ENCODE results near the gene KRTAP4-9. TPM values are rescaled to one million over a fixed set of nuclear protein-coding genes. Genes with fewer than 3 reads are reported as not detected.

Gene KRTAP4-9
- total RNA-seq, 1 experiment from 2014 or later = not detected

- POLR2A ChIA-PET = interaction anchor here (1.1 to 1.9 kb wide), 2 partner anchors 11 to 51 kb away, joined by 8 to 10 read pairs; partner anchors contain the start of gene KRTAP3-1
- peak within 1 kb of the TSS; percentile 22; the same call in 1 of the 2 replicates for H3K4me3 ChIP-seq (ENCODE audit: low read depth, low read length)
- Mint-ChIP-seq H3K4me1 (ENCODE audit: low read depth, unreplicated experiment) (peaks cover 45% of the 10 kb centered on the region), H3K9me3 (ENCODE audit: unreplicated experiment) (peaks cover 14% of the 10 kb centered on the region), H3K36me3 (ENCODE audit: insufficient read depth, unreplicated experiment) (peaks cover 13% of the 10 kb centered on the region), H3K27ac (ENCODE audit: unreplicated experiment) (peak within 1 kb of the TSS; percentile 76), H3K27me3 (ENCODE audit: insufficient read depth, unreplicated experiment) (no peaks in the 10 kb centered on the region), H3K4me3 (ENCODE audit: unreplicated experiment) (peak within 1 kb of the TSS; percentile 68)
- no peaks in the 10 kb centered on the region for H3K27me3 ChIP-seq (replicated peaks; ENCODE audit: control insufficient read depth, insufficient read depth, low read length)
- intact Hi-C loops (cut with micrococcal nuclease; ENCODE audit: unreplicated experiment) = loop anchor here (10.0 kb wide), 2 partner anchors 225 to 265 kb away; no protein-coding TSS in a partner anchor
- CTCF ChIA-PET = interaction anchor here (1.0 kb wide), 2 partner anchors 11 to 256 kb away, joined by 3 to 4 read pairs; no protein-coding TSS in a partner anchor
- peaks cover 5% of the 10 kb centered on the region; the same call in 1 of the 2 replicates for H3K9me3 ChIP-seq
- H3K36me3 ChIP-seq (ENCODE audit: control insufficient read depth, insufficient read depth, low read length) = no peaks in the 10 kb centered on the region
- DNase-seq = peak in 1 of 2 experiments; percentile 24
- H3K4me1 ChIP-seq = peaks cover 49% of the 10 kb centered on the region
- TF ChIP-seq CTCF (IDR thresholded peaks at IDR 0.05; ENCODE audit: insufficient read depth in 1 of 2, low read depth in 1 of 2, low read length in 1 of 2, severe bottlenecking in 1 of 2, unreplicated experiment in 1 of 2) = no peak
- no TSS peak for BruUV-seq (replicated peaks)
Measured at GRCh38 chr17:41060052-41060604, 45.1 kb upstream of the KRTAP4-9 start, which contains the start of gene KRTAP2-3. Gene KRTAP2-3 (minus strand): TSS chr17:41060114. CDS start chr17:41060050, 64 bp downstream.

- peaks cover 13% of the 10 kb centered on the region for H3K36me3 Mint-ChIP-seq (ENCODE audit: insufficient read depth, unreplicated experiment)
- no peak for DNase-seq
- TF ChIP-seq CTCF (IDR thresholded peaks at IDR 0.05; ENCODE audit: insufficient read depth in 1 of 2, low read depth in 1 of 2, low read length in 1 of 2, severe bottlenecking in 1 of 2, unreplicated experiment in 1 of 2) = no peak
- H3K27me3 Mint-ChIP-seq (ENCODE audit: insufficient read depth, unreplicated experiment) = no peaks in the 10 kb centered on the region
- Histone ChIP-seq H3K36me3 (ENCODE audit: control insufficient read depth, insufficient read depth, low read length) (no peaks in the 10 kb centered on the region), H3K27me3 (replicated peaks; ENCODE audit: control insufficient read depth, insufficient read depth, low read length) (no peaks in the 10 kb centered on the region), H3K9me3 (peaks cover 5% of the 10 kb centered on the region; the same call in 1 of the 2 replicates), H3K4me3 (ENCODE audit: low read depth, low read length) (no peak overlapping the region), H3K4me1 (peaks cover 49% of the 10 kb centered on the region)
- H3K4me3 Mint-ChIP-seq (ENCODE audit: unreplicated experiment) = no peak overlapping the region
- H3K27ac Mint-ChIP-seq (ENCODE audit: unreplicated experiment) = peak overlapping the region; percentile 68
- BruUV-seq (replicated peaks) = no TSS peak
- CTCF ChIA-PET = no interaction called here
- POLR2A ChIA-PET = no interaction called here
- H3K9me3 Mint-ChIP-seq (ENCODE audit: unreplicated experiment) = peaks cover 23% of the 10 kb centered on the region
- H3K4me1 Mint-ChIP-seq (ENCODE audit: low read depth, unreplicated experiment) = peaks cover 45% of the 10 kb centered on the region
- intact Hi-C loops (cut with micrococcal nuclease; ENCODE audit: unreplicated experiment) = loop anchor here (10.0 kb wide), 2 partner anchors 223 to 263 kb away; no protein-coding TSS in a partner anchor
Measured at GRCh38 chr17:41061964-41062363, 43.2 kb upstream of the KRTAP4-9 start.

GRCh38 chr17:41063449-41063848 lies 41.7 kb upstream of the KRTAP4-9 start:
- Histone ChIP-seq H3K36me3 (ENCODE audit: control insufficient read depth, insufficient read depth, low read length) (no peaks in the 10 kb centered on the region), H3K4me1 (peaks cover 39% of the 10 kb centered on the region), H3K9me3 (peaks cover 5% of the 10 kb centered on the region; the same call in 1 of the 2 replicates), H3K4me3 (ENCODE audit: low read depth, low read length) (no peak overlapping the region), H3K27me3 (replicated peaks; ENCODE audit: control insufficient read depth, insufficient read depth, low read length) (no peaks in the 10 kb centered on the region)
- intact Hi-C loops (cut with micrococcal nuclease; ENCODE audit: unreplicated experiment) = loop anchor here (10.0 kb wide), 2 partner anchors 221 to 261 kb away; no protein-coding TSS in a partner anchor
- Mint-ChIP-seq H3K4me3 (ENCODE audit: unreplicated experiment) (no peak overlapping the region), H3K36me3 (ENCODE audit: insufficient read depth, unreplicated experiment) (peaks cover 12% of the 10 kb centered on the region), H3K4me1 (ENCODE audit: low read depth, unreplicated experiment) (peaks cover 42% of the 10 kb centered on the region), H3K9me3 (ENCODE audit: unreplicated experiment) (peaks cover 23% of the 10 kb centered on the region), H3K27me3 (ENCODE audit: insufficient read depth, unreplicated experiment) (no peaks in the 10 kb centered on the region), H3K27ac (ENCODE audit: unreplicated experiment) (peak overlapping the region; percentile 28)
- ChIA-PET CTCF (no interaction called here), POLR2A (no interaction called here)
- no peak for TF ChIP-seq CTCF (IDR thresholded peaks at IDR 0.05; ENCODE audit: insufficient read depth in 1 of 2, low read depth in 1 of 2, low read length in 1 of 2, severe bottlenecking in 1 of 2, unreplicated experiment in 1 of 2)
- no peak for DNase-seq
- BruUV-seq (replicated peaks) = no TSS peak
